Measurements from ENCODE around the gene CPA1.

Gene CPA1

GRCh38 chr7:130394421-130395195, 14.3 kb downstream of the CPA1 start:
- no peak for DNase-seq
- no peaks in the 10 kb centered on the region for H3K27me3 ChIP-seq
- H3K9me3 ChIP-seq = no peaks in the 10 kb centered on the region
- H3K4me1 ChIP-seq = no peaks in the 10 kb centered on the region; the same call in 1 of the 2 replicates
- no peak for TF ChIP-seq CTCF (IDR thresholded peaks at IDR 0.05; ENCODE audit: low read depth, low read length)
- H3K36me3 ChIP-seq = no peaks in the 10 kb centered on the region
- no peak overlapping the region for H3K4me3 ChIP-seq (ENCODE audit: low read depth, low read length)

GRCh38 chr7:130395421-130395820, 15.1 kb downstream of the CPA1 start:
- TF ChIP-seq CTCF (IDR thresholded peaks at IDR 0.05; ENCODE audit: low read depth, low read length) = no peak
- no peak for DNase-seq
- H3K4me3 ChIP-seq (ENCODE audit: low read depth, low read length) = no peak overlapping the region
- no peaks in the 10 kb centered on the region for H3K27me3 ChIP-seq
- no peaks in the 10 kb centered on the region; the same call in 1 of the 2 replicates for H3K4me1 ChIP-seq
- H3K9me3 ChIP-seq = no peaks in the 10 kb centered on the region
- no peaks in the 10 kb centered on the region; the same call in 1 of the 2 replicates for H3K36me3 ChIP-seq

GRCh38 chr7:130396109-130396508, 15.8 kb downstream of the CPA1 start:
- TF ChIP-seq CTCF (IDR thresholded peaks at IDR 0.05; ENCODE audit: low read depth, low read length) = no peak
- no peak for DNase-seq
- H3K4me1 ChIP-seq = no peaks in the 10 kb centered on the region; the same call in 1 of the 2 replicates

GRCh38 chr7:130397051-130397757, 16.9 kb downstream of the CPA1 start:
- DNase-seq = no peak
- no peaks in the 10 kb centered on the region for H3K9me3 ChIP-seq
- peaks cover 5% of the 10 kb centered on the region; the same call in 1 of the 2 replicates for H3K36me3 ChIP-seq
- H3K4me1 ChIP-seq = no peaks in the 10 kb centered on the region; the same call in 1 of the 2 replicates
- H3K4me3 ChIP-seq (ENCODE audit: low read depth, low read length) = no peak overlapping the region
- no peaks in the 10 kb centered on the region for H3K27me3 ChIP-seq
- TF ChIP-seq CTCF (IDR thresholded peaks at IDR 0.05; ENCODE audit: low read depth, low read length) = no peak

More at GRCh38 chr7:130396109-130396508, 15.8 kb downstream of the CPA1 start:
- Histone ChIP-seq H3K36me3 (peaks cover 5% of the 10 kb centered on the region; the same call in 1 of the 2 replicates), H3K27me3 (no peaks in the 10 kb centered on the region), H3K4me3 (ENCODE audit: low read depth, low read length) (no peak overlapping the region), H3K9me3 (no peaks in the 10 kb centered on the region)

- H3K27me3 ChIP-seq = no peaks in the 10 kb centered on the region
- no peak for TF ChIP-seq CTCF (IDR thresholded peaks at IDR 0.05; ENCODE audit: low read depth, low read length)
- no peak for DNase-seq
- H3K9me3 ChIP-seq = no peaks in the 10 kb centered on the region
- peaks cover 8% of the 10 kb centered on the region for H3K36me3 ChIP-seq
- no peak overlapping the region for H3K4me3 ChIP-seq (ENCODE audit: low read depth, low read length)
- no peaks in the 10 kb centered on the region; the same call in 1 of the 2 replicates for H3K4me1 ChIP-seq
Observed at GRCh38 chr7:130397758-130398073, 17.4 kb downstream of the CPA1 start.
